ENCODE measurements around the gene TAP1. TPM values are rescaled to one million over a fixed set of nuclear protein-coding genes. Genes with fewer than 3 reads are reported as not detected.
"Not testable (repeated sequence)": the region's sequence is repeated elsewhere in the genome, so short reads cannot be mapped to it uniquely, and the experiment has no call there.

TAP1 gene, protein sequence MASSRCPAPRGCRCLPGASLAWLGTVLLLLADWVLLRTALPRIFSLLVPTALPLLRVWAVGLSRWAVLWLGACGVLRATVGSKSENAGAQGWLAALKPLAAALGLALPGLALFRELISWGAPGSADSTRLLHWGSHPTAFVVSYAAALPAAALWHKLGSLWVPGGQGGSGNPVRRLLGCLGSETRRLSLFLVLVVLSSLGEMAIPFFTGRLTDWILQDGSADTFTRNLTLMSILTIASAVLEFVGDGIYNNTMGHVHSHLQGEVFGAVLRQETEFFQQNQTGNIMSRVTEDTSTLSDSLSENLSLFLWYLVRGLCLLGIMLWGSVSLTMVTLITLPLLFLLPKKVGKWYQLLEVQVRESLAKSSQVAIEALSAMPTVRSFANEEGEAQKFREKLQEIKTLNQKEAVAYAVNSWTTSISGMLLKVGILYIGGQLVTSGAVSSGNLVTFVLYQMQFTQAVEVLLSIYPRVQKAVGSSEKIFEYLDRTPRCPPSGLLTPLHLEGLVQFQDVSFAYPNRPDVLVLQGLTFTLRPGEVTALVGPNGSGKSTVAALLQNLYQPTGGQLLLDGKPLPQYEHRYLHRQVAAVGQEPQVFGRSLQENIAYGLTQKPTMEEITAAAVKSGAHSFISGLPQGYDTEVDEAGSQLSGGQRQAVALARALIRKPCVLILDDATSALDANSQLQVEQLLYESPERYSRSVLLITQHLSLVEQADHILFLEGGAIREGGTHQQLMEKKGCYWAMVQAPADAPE
- polyA plus RNA-seq (2013, experiment 1 of 2; ENCODE audit: insufficient read length), result 34.8 TPM
- 35.3 TPM for polyA plus RNA-seq (2013, experiment 2 of 2; ENCODE audit: insufficient read length)

DNA sequence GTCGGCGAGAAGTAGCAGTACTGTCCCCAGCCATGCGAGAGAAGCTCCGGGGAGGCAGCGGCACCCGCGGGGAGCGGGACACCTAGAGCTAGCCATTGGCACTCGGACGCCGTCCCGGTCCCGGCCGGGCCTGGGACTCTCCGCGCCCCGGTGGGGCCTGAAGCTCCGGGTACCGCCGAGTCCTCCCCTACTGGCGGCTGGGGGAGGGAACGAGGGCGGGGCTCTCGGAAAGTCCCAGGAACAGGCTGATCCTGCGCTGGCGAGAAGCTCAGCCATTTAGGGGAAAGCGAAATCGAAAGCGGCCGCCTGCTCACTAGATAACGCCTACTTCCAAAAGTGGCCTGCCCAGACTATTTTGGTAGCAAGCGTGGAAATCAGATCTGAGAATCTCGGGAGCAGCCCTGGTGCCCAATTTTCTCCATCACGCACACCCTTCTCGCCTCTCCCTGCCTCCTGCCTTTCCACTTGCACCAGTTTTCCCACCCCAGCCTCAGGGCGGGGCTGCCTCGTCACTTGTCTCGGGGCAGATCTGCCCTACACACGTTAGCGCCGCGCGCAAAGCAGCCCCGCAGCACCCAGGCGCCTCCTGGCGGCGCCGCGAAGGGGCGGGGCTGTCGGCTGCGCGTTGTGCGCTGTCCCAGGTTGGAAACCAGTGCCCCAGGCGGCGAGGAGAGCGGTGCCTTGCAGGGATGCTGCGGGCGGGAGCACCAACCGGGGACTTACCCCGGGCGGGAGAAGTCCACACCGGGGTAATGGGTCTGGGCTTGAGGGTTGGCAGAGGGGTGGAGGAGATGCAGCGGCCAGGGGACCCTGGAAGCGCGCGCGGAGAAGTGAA, at the start of gene TAP1, which contains the start of gene PSMB9:
Gene TAP1 (minus strand): TSS at position 164 of the 835 bp plus-strand sequence. CDS start 68 bp downstream, at position 96.
Gene PSMB9 (plus strand): TSS at position 652 of the 835 bp plus-strand sequence. CDS start 38 bp downstream, at position 690.
- peak; percentile 93 for DNase-seq

DNA sequence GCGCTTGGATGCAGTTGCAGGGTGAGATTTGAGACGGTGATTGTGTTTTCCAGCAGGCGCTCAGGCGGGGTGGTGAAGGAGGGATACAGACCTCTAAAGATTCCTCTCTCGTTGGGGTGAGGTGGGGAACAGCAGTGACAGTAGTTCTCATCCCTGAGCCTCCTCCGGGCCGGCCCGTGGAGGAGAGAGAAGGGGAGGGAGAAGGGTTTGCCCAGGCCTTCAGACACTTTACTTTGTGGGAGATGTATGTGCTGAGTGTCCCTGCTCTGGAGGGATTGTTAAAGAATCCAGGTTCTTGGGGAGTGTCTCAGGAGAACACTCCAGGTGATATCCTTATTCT, 41.5 kb upstream of the TAP1 start:
- no peak for DNase-seq

DNA sequence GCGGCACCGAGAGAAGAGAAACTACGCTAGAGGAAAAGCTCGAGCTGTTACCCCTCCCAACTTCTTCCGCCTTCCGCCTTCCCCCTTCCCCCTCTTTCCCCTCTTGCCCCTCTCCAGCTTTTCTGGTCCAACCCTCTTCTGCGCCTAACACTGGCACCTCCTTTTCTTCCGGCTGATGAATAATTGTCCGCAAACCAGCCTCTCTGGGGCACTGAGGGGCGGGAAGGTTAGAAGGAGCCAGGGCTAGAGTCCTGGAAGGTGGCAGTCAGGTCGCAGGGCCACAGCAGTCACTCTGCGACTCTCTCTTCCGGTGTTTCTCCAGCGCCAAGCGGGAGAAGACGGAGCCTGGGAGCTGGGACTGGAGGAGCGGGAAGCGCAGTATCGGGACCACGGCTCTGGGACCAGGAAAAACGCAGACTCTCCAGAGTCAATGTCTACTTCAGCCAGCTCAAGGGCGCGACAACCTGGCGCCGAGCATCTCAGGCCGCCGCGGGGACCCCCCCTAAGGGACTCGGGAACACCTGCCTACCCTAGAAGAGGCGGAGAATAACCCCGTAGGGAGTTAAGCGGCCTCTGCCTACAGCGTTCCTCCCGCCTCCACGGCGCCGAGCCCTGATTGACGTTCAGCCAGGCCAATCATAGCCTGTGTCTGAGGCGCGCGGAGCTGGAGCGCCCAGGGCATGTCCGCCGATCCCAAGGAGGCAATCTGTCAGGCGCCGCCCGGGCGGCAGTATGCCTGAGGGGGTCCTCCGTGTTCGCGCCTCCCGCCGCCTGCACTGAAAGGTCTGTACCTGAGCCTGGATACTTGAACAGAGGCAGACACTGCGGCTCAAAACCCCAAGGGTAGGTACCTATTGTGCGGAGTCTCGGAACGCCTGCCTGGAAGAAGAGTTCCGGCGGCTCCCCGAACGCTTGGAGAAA, 40.8 kb upstream of the TAP1 start:
- peak; percentile 93 for DNase-seq

DNA sequence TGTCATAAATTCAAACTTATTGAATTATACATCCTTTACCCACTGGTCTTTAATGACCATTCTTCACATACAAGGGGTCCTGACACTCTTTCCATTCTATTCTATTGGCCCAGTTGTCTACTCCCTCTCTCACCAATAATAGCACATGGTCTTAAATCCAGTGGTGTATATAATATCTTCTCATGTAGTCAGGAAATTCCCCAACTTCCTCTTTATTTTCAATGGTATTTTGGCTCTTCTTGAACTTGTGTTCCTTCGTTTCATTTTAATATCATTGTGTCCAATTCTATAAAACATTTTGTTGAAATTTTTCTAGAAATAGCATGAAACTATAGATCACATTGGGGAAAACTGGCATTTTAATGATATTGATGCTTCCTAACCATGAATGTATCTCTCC, 37.3 kb upstream of the TAP1 start:
- no peak for DNase-seq

DNA sequence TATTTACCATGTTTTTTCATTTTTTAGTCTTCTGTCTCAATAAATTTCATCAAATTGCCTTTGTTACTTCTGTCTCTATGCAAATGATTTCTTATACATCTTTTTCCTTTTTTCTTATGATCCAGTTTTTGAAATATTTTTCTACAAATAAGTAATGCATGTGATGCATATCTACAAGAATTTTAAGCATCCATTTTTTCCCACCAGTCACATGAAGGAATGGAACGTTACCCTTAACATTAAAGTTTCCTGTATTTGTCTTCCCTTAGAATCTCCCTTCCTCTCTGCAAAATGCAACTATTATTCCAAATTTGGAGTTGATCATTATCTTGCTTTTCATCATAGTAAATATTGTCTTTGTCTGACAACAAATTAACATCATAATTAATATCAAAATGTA, 36.0 kb upstream of the TAP1 start:
- DNase-seq, result peak; percentile 63

DNA sequence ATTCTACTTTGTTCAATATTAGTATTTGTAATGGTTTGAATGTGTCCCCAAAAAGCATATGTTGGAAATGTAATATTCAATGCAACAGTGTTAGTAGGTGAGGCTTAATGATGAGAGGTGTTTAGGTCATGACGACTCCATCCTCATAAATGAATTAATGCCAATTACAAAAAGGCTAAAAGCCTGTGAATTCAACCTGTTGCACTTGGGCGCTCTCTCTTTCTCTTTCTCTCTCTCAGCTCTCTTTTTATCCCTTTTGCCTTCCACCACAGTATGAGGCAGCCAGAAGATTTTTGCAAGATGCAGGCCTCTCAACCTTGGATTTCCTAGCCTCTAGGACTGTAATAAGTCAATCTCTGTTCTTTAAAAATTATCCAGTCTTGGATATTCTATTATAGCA, 35.1 kb upstream of the TAP1 start:
- DNase-seq, result no peak

DNA sequence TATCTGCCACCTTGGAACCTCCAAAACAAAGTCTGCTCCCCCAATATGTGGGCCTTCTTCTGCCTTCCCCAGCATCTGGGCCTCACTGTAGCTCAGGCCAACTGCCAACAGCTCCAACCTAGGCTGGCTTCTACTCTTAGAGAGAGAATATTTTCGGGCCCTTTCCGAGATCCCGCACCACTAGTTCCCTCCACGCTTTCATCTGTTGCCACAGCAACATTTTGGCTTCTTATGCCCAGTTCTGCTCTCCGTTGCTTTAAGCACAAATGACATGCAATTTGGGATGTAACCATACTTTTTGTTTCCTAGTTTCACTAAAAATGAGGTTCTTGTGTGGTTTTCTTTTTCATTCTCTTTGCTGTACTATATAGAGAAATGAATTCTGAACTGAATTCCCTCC, 34.1 kb upstream of the TAP1 start:
- DNase-seq, result no peak

DNA sequence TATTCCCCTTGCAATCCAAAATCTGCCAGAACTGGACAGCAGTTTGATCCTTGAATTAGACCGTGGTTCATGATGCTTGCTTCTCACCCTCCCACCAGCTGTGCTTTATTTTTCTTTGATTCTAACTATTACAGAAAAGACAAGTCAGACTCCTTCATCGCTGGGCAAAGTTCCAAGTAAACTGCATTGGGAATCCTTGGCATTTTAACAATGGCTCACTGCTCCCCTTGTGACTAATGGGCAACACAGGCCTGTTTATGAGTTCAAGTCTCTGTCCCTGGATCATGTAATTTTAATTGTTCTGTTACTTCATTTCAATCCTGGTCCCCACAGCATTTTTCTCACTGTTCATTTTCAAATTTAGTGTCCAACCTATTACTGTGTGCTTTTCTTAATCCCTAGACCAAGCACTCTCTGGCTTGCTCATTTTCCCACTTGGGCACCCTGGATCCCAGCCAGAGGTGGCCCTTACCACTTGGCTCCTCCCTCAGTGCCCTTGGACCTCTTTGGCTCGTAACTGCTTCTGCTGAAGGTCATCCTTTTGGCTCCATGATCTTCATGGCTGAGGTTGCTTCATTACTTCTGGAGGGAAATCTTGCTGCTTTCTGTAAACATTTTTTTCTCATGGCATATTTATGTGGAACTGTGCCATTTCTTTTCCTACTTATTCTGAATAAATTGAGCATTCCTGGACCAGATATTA, 33.3 kb upstream of the TAP1 start:
- DNase-seq, result peak; percentile 94

DNA sequence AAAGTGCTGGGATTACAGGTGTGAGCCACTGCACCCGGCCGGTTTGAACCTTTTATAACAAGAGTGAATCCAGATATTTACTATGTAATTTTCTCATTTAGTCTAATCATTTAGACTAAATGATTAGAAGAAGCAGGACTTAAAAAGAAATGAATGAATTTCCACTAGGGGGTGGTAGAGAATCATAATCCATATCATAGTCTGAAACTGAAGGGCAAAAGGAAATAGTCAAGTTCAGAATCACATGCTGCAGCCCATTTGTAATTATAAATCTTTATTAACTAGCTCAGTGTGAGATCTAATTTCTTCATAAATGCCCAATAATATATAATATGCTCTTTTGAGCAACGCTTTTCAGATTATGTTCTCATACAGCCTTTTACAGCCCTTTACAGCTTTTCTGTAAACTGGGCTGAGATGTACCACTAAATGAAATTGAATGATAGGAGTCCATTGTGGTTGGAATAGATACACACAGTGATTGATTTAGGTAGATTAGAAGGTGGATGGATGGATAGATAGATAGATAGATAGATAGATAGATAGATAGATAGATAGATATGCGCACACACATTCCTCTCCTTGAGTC, 32.3 kb upstream of the TAP1 start:
- DNase-seq, result peak; percentile 77

DNA sequence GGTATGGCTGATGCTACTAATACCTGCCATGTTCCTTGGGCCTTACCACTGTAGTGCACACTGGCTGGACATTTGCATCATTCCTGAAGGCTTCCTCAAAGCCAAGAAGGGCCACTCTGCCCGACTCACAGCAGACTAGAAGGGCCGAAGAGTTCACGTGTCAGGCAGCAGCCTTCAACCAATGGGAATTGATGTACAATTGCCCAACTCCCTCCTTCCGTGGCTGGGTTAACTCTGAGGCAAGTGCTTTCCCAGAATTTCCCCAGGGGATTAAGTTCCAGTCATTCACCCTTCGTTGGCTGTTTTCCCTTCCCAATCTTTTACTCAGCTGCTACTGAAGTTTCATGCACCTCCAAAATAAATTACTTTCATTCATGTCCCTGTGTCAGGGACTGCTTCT, 30.3 kb upstream of the TAP1 start:
- peak; percentile 78 for DNase-seq

DNA sequence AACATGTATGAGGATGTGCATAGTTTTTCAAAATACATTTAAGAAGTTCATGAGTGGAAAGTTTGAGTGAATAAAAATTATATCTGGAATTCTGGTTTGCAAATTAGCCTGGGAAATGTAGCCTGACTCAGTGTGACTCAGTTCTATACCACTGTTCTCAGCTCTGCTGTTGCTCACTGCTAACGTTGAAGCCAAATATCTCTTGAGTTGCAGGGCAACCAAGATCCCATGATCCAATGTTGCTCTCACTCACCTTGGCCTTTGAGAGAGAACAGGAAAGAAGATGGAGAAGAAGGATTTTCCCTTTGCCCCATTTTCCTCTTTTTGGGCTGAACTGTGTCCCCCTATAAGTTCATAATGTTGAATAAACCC, 29.4 kb upstream of the TAP1 start:
- peak; percentile 59 for DNase-seq

DNA sequence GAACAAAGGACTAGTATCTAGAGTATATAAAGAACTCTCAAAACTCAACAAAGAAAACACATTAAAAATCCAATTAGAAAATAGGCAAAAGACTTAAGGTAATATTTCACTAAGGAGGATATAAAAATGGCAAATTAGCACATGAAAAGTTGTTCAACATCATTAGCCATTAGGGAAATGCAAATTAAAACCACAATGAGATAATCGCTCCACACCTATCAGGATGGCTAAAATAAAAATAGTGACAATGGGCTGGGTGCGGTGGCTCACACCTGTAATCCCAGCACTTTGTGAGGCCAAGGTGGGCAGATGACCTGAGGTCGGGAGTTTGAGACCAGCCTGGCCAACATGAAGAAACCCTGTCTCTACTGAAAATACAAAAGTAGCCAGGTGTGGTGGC, 27.5 kb upstream of the TAP1 start:
- DNase-seq, result not testable (repeated sequence)

DNA sequence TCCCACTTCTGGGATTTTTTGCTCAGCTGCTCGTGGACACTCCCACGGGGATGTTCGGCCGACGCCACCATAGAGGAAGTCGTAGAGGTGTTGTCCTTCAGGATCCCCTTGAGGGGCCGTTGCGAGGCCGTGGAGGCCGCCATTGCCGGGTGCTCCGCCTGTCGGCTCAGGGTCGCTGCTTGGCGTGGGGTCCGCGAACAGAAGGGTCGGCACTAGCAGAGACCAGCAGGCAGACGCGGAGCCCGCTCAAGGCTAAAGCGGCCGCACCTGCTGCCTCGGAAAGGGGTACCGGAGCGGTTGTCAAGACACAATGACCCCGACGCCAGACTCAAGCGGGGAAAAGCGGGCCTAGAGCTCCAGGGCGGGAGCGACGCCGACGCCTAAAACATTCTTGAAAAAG, 26.2 kb upstream of the TAP1 start:
- DNase-seq, result no peak

DNA sequence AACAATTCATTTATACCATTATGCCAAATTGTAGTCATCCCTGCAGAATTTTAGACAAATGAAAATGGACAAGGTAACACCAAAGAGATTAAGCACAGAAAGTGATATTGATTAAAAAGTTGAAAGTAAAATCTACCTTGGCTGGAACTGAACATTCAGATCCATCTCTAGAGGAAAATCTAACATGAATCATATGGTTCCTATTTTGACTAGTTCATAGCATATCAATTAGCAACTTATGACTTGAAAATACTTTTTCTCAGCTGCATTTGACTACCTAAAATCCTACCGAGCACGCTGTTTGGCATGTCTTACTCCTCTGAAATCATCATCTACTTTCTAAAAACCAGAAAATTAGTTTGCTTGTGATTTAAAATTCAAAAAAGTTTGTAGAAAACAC, 23.1 kb upstream of the TAP1 start:
- DNase-seq, result no peak

DNA sequence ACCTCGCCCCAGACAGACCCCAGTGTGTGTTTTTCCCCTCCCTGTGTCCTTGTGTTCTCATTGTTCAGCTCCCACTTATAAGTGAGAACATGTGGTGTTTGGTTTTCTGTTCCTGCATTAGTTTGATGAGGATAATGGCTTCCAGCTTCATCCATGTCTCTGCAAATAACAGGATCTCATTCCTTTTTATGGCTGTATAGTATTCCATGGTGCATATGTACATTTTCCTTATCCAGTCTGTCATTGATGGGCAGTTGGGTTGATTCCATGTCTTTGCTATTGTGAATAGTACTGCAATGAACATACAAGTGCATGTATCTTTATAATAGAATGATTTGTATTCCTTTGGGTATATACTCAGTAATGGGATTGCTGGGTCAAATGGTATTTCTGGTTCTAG, 20.4 kb upstream of the TAP1 start:
- not testable (repeated sequence) for DNase-seq

DNA sequence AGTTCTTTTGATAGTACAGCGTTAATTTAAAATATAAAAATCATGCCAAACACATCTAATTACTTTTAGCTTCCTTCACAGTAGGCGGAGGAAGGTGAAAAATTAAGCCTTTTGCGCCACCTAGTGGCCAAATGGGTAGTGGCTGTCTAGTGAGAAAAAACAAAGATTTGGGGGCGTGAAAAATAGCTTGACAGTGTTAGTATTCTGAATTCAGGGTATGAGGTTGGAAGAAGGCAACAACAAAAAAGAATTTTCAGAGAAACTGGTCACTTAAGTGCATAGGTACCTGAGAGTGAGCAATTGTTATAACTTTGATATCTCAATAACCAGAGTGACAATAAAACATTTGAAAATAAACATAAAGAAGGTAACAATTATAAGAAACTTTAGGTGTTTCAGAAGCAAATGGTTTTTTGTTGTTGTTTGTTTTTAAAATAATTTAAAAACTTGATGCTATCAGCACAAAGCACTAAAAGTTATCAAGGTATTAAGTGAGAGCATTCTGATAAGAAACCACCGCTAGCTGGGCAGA, 14.8 kb upstream of the TAP1 start:
- peak; percentile 74 for DNase-seq

DNA sequence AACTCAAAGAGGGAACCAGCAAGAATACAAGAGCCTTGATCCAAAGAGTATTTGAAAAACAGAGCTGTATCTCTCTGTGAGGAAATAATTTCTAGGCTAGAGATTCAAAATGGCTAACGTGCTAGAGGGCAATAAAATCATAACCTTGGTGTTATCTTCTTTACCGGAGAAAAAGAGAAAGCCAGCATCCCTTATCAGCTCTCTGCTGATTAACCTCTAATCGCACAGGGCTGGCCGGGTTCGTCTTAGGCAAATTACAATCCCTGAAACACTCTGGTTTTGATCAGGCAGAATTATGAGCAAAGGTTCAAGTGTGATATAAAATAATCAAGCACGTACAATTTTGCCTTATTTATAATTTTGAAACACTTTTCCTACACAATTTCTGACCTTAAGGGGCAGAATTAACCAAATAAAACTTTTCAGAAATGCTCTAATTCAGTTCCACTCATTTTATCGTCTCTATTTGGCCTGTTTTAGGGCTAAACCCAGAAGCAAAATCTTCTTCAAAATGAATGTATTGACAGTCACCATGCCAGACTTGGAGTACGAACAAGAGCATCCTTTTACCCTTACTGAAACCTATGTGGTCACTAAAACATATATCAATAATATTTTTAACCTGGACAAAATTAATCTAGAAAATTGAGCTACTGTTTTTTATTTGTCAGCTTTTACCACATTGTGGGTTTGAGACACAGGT, 14.2 kb upstream of the TAP1 start:
- DNase-seq, result no peak

DNA sequence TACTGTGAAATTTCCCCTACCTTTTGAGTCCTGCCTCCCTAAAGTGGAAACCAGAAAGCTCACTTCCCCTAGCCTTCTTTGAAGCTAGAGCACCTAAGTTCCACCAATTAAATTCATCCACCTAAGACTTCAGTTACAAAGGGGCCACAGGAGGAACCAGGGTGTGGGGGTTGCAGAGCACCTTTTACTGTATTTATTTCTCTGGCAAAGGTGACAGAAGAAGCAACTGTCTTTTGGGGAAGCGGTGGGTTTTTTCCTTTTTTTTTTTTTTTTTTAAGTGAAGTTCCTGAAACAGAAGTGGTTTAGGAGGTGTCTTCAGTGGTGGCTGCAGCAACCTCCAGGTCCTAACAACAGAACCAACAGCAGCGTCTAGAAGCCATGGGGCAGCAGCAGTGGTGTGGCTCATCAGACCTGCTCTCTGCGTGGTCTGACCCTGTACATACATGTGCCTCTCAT, 13.5 kb upstream of the TAP1 start:
- DNase-seq, result no peak

DNA sequence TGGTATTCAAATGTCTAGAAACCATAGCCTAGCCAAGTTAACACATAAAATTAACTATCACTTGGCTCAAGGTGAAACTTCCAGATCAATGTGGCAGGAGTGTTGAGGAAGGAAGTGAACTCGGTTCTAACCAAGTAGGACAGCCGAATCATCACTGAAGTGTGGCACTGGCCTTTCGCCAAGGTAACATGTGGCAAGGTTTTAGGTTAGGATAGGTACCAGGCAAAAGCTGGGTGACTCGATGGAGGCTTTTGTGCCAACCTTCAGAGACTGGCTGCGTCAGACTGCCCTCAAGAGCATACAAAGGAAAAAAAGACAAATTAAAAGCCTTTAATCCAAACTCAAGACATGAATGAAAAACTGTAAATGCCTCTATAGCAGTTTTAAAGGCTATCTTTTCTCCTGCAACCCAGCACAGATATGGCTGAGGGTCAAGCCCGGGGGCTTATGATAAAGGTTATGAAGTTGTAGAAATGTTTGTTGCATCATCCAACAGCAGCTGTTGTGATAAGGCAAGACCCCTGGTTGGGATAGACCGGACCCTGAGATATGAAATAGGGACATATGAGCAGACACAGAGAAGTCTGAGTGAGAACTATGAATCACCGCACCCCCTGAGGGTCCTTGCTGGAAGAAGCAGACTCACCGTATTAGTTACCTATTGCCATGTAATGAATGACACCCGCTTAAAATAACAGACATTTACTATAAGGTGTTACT, 12.4 kb upstream of the TAP1 start:
- no peak for DNase-seq
